Right lobe of liver (tissue), 6 donors: ENCODE data around the gene BCLAF1. TPM values are rescaled to one million over a fixed set of nuclear protein-coding genes. Genes with fewer than 3 reads are reported as not detected.

Source experiments
- ATAC-seq, 4 donors: fragments of 200-7000 bp; cut with Tn5 transposase; one replicate each; pipeline ENCODE4 v1.9.1; 2020; ENCODE audit warnings: mild to moderate bottlenecking in 4 of 4, moderate library complexity in 4 of 4
- DNase-seq, 3 donors: peaks; one replicate each; pipeline ENCODE4 v3.0.0-alpha.2; 2020
- H3K27ac ChIP-seq, 3 donors: fragments of 200-600 bp; one replicate each; pipeline ENCODE4 v1.8.0; 2022
- H3K27me3 ChIP-seq, 2 donors: fragments of 200-600 bp; one replicate each; pipeline ENCODE4 v1.8.0; 2022
- H3K36me3 ChIP-seq, 4 donors: fragments of 200-600 bp; sonication (generic) in 1 of 4; one replicate each; pipeline versions ENCODE4 v1.5.1 to v1.8.0; 2017 to 2022; ENCODE audit warnings: control low read depth in 1 of 4
- H3K4me1 ChIP-seq, 4 donors: fragments of 200-600 bp; sonication (generic) in 1 of 4; one replicate each; pipeline versions ENCODE4 v1.5.1 to v1.8.0; 2017 to 2022; ENCODE audit warnings: control low read depth in 1 of 4
- H3K4me3 ChIP-seq, 3 donors: fragments of 200-600 bp; one replicate each; pipeline ENCODE4 v1.8.0; 2022
- H3K9me3 ChIP-seq, 4 donors: fragments of 200-600 bp; sonication (generic) in 1 of 4; one replicate each; pipeline versions ENCODE4 v1.5.1 to v1.8.0; 2017 to 2022; ENCODE audit warnings: control low read depth in 1 of 4
- POLR2A ChIP-seq: fragments of 450-650 bp; IDR thresholded peaks from one replicate; pipeline ENCODE4 v1.6.1; 2017; ENCODE audit warnings: antibody characterized with exemption, mild to moderate bottlenecking
- WGBS: methylation state at CpG from one replicate; pipeline ENCODE4 v1.1.6; 2018; ENCODE audit warnings: low coverage, low lambda C conversion rate; ENCODE audit not compliant: insufficient coverage; ENCODE audit errors: missing lambda C conversion rate; 5-methylcytosine and 5-hydroxymethylcytosine counted together
- intact Hi-C, 2 donors: fragments of 100-400 bp; cut with DNase I; formaldehyde crosslinking; loops; one replicate each; pipeline versions ENCODE4 v1.11.2 to v1.14.1; 2022
- total RNA-seq, 6 experiments: library from RNA; depleted of rRNA in 2 of 6; stranded (reverse); fragments of >200 nt in 2 of 6; fragmentation: NEBNext Ultra II Directional in 3 of 6; extraction: Animal tissue kit (Norgen Biotek cat#: 25700) in 3 of 6; gene quantifications; one replicate each; pipeline versions ENCODE4 v1.1.0 to v1.2.4, GENCODE V29; 2016 to 2023
- TF ChIP-seq, protein P1 (sequence below), 4 donors: fragments of 200-600 bp in 3 of 4; fragments of 450-650 bp in 1 of 4; IDR thresholded peaks; one replicate each; pipeline versions ENCODE4 v1.5.1 to v1.8.0; 2016 to 2022; ENCODE audit warnings: antibody characterized with exemption in 4 of 4, mild to moderate bottlenecking in 2 of 4
- donor health status: DM: no; HTN: yes; CAD: no.
- donor health status: DM: no; HTN: no; CAD: no.
- donor health status: DM: no; HTN: no; CAD: no.
- donor health status: DM: no; HTN: yes; CAD: no.
- donor health status: DM: no; HTN: yes; CAD: no.

The BCLAF1 gene
- total RNA-seq, 6 experiments from 2014 or later, result 30.5 to 57.2 (median 40.6) TPM

DNA sequence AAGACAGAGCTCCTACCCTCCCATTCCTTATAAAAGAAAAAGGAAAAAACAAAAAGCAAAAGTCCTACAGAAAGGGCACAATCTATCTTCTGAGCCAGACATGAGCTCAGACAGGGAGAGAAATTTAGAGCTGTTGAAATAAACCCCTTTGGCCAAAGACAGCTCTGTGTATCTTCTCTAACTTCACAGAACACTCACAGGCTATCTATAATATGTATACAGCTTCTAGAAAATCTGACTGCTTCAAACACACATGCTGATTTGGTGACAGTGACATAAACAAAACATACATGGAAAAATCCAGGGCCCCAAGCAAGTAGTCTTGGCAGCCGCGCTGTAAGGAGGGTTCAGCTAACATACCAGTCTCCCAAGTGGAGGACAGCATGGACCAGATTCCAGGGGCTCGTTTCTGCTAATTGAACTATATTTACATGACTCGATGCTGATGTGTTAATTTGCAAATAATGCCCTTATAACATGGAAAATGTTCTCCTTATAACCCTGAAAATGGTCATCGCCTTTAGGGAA lies 76.6 kb downstream of the BCLAF1 start:
- Histone ChIP-seq H3K36me3 (no peaks in the 10 kb centered on the region), H3K4me1 (no peaks in the 10 kb centered on the region), H3K4me3 (no peak overlapping the region), H3K27ac (no peak overlapping the region), H3K27me3 (no peaks in the 10 kb centered on the region), H3K9me3 (no peaks in the 10 kb centered on the region)
- ATAC-seq (no peak), DNase-seq (no peak)
- TF ChIP-seq, protein P1, sequence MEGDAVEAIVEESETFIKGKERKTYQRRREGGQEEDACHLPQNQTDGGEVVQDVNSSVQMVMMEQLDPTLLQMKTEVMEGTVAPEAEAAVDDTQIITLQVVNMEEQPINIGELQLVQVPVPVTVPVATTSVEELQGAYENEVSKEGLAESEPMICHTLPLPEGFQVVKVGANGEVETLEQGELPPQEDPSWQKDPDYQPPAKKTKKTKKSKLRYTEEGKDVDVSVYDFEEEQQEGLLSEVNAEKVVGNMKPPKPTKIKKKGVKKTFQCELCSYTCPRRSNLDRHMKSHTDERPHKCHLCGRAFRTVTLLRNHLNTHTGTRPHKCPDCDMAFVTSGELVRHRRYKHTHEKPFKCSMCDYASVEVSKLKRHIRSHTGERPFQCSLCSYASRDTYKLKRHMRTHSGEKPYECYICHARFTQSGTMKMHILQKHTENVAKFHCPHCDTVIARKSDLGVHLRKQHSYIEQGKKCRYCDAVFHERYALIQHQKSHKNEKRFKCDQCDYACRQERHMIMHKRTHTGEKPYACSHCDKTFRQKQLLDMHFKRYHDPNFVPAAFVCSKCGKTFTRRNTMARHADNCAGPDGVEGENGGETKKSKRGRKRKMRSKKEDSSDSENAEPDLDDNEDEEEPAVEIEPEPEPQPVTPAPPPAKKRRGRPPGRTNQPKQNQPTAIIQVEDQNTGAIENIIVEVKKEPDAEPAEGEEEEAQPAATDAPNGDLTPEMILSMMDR (IDR thresholded peaks at IDR 0.05), result no peak
- TF ChIP-seq POLR2A, result no peak
- intact Hi-C loops, result no loop called here
- WGBS, result 81% methylated on average over 5 of the region's 5 CpGs

DNA sequence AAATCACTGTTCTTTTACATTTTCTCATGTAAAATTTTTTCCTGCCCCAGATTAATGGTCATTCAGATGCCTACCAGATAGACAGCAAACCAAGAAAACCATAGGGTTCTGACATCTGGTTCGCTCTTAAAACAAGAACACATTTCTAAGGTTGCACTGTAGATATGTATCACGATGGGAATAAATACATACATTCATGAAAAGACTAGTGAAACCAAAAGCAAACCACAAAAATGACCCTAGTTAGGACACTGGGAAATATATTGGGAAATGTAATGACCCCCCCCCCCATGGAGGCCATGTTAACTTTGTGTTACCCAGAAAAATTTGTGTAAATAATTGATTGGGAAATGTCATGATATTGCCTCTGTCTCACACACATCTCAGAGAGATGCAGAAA lies 77.0 kb downstream of the BCLAF1 start:
- DNase-seq (no peak), ATAC-seq (no peak)
- no peaks in the 10 kb centered on the region for H3K36me3 ChIP-seq
- WGBS, result 83% methylated on average over 2 of the region's 2 CpGs
- no peak overlapping the region for H3K27ac ChIP-seq
- no peak for TF ChIP-seq POLR2A
- TF ChIP-seq, protein P1 (IDR thresholded peaks at IDR 0.05), result no peak
- H3K9me3 ChIP-seq, result no peaks in the 10 kb centered on the region
- H3K27me3 ChIP-seq, result no peaks in the 10 kb centered on the region
- intact Hi-C loops, result no loop called here
- no peak overlapping the region for H3K4me3 ChIP-seq
- H3K4me1 ChIP-seq, result no peaks in the 10 kb centered on the region

DNA sequence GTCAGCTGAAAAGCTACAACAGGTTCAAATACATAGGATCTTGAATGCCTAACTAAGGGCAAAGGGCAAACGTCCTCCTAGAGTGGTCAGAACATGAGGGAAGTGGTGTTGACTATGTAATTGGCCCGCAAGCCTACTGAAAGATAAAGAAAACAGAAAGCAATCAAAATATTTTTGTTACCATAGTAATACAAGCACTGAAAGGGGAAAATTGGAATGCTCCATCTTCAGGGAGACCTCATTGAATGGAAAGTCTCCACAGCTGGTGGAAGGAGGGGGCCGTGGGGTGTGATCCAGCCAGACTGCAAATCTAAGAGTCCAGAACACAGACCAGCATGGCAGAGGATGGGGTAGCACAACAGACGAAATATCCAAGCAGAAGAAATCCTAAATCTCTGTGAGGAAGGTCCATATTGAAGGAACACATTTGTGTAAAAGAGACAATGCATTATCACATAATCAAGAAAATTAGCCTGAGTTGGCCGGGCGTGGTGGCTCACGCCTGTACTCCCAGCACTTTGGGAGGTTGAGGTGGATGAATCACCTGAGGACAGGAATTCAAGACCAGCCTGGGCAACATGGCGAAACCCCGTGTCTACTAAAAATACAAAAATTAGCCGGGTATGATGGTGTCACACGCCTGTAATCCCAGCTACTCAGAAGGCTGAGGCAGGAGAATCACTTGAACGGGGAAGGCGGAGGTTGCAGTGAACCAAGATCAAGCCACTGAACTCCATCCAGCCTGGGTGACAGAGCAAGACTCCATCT lies 79.1 kb downstream of the BCLAF1 start:
- Histone ChIP-seq H3K27me3 (no peaks in the 10 kb centered on the region), H3K36me3 (no peaks in the 10 kb centered on the region), H3K4me3 (no peak overlapping the region), H3K9me3 (no peaks in the 10 kb centered on the region), H3K27ac (no peak overlapping the region), H3K4me1 (no peaks in the 10 kb centered on the region)
- intact Hi-C loops, result no loop called here
- ATAC-seq (no peak), DNase-seq (no peak)
- WGBS, result 82% methylated on average over 9 of the region's 13 CpGs
- TF ChIP-seq POLR2A, result no peak
- TF ChIP-seq, protein P1 (IDR thresholded peaks at IDR 0.05), result no peak

DNA sequence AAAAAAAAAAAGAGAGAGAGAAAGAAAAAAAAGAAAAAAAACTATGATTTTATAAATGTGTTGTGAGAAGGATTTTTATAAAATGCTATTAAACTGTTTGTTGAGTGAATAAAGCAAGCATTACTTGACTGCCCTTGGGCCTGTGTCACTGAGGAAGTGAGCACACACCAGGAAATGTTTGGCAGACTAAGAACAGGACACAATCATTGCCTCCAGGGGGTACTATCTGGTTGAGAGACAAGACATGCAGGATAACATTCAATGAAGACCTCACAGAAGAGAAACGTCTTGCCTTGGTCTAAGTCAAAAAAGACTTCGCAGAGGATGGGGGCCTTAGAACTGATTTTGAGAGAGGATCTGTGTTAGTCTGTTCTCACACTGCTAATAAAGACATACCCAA lies 80.2 kb downstream of the BCLAF1 start:
- H3K36me3 ChIP-seq, result no peaks in the 10 kb centered on the region
- H3K27me3 ChIP-seq, result no peaks in the 10 kb centered on the region
- no peaks in the 10 kb centered on the region for H3K4me1 ChIP-seq
- H3K27ac ChIP-seq, result no peak overlapping the region
- H3K9me3 ChIP-seq, result no peaks in the 10 kb centered on the region
- no peak for TF ChIP-seq POLR2A
- TF ChIP-seq, protein P1 (IDR thresholded peaks at IDR 0.05), result no peak
- ATAC-seq, result no peak
- no peak for DNase-seq
- intact Hi-C loops, result loop anchor here in 1 of 2 donors (10.0 kb wide), 1 partner anchor 185 kb away; no protein-coding TSS in a partner anchor
- WGBS, result 100% methylated on average over 2 of the region's 2 CpGs
- H3K4me3 ChIP-seq, result no peak overlapping the region
